Measurements from ENCODE around the gene CYP4F12. TPM values are rescaled to one million over a fixed set of nuclear protein-coding genes. Genes with fewer than 3 reads are reported as not detected.

Gene CYP4F12
- total RNA-seq, 1 experiment from 2014 or later, result not detected

DNA sequence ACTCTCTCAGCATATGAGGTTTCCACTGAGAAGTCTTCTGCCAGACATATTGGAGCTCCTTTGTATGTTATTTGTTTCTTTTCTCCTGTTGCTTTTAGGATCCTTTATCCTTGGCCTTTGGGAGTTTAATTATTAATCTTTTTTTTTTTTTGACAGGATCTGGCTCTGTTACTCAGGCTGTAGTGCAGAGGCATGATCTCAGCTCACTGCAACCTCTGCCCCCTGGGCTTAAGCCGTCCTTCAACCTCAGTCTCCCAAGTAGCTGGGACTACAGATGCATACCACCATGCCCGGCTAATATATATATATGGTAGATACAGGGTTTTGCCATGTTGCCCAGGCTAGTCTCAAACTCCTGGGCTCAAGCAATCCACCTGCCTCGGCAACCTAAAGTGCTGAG, 38.8 kb upstream of the CYP4F12 start:
- H3K79me1 ChIP-seq (ENCODE audit: insufficient read depth, low read depth, low read length, poor library complexity, severe bottlenecking), result no peaks in the 10 kb centered on the region

More for the DNA sequence above, 38.8 kb upstream of the CYP4F12 start:
- no peaks in the 10 kb centered on the region for H3K79me2 ChIP-seq (ENCODE audit: insufficient read depth, low read length)
- no peaks in the 10 kb centered on the region for H4K20me1 ChIP-seq (ENCODE audit: control insufficient read depth, insufficient read depth, insufficient read length)
- no peak overlapping the region for H2BK5ac ChIP-seq (ENCODE audit: insufficient read length, low read length)
- no peak overlapping the region for H3K27ac Mint-ChIP-seq
- WGBS (ENCODE audit: extremely low coverage, insufficient read length, low lambda C conversion rate), result no CpG with 5 or more reads among the region's 3 CpGs
- H3K27me3 Mint-ChIP-seq (ENCODE audit: low read depth), result peaks cover 1% of the 10 kb centered on the region; the same call in 1 of the 2 replicates
- no peak overlapping the region for H3K23ac ChIP-seq (ENCODE audit: insufficient read length, low read depth, low read length)
- no peak overlapping the region for H3K4me3 Mint-ChIP-seq
- no peak overlapping the region for H3K18ac ChIP-seq (ENCODE audit: insufficient read length, low read depth, low read length)
- H2BK15ac ChIP-seq (ENCODE audit: low read depth, low read length), result no peak overlapping the region
- H3K23me2 ChIP-seq (ENCODE audit: insufficient read length, low read depth, low read length, poor library complexity, severe bottlenecking), result no peaks in the 10 kb centered on the region
- TF ChIP-seq, protein P1, sequence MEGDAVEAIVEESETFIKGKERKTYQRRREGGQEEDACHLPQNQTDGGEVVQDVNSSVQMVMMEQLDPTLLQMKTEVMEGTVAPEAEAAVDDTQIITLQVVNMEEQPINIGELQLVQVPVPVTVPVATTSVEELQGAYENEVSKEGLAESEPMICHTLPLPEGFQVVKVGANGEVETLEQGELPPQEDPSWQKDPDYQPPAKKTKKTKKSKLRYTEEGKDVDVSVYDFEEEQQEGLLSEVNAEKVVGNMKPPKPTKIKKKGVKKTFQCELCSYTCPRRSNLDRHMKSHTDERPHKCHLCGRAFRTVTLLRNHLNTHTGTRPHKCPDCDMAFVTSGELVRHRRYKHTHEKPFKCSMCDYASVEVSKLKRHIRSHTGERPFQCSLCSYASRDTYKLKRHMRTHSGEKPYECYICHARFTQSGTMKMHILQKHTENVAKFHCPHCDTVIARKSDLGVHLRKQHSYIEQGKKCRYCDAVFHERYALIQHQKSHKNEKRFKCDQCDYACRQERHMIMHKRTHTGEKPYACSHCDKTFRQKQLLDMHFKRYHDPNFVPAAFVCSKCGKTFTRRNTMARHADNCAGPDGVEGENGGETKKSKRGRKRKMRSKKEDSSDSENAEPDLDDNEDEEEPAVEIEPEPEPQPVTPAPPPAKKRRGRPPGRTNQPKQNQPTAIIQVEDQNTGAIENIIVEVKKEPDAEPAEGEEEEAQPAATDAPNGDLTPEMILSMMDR (conservative IDR thresholded peaks at IDR 0.05), result no peak
- H3K4me1 Mint-ChIP-seq, result no peaks in the 10 kb centered on the region
- peaks cover 0 to 11% (median 3%) of the 10 kb centered on the region in 3 experiments; a peak in 4 of 7 replicates for H3K36me3 Mint-ChIP-seq (ENCODE audit: insufficient read depth in 1 of 3, low read depth in 3 of 3)
- H3K56ac ChIP-seq (ENCODE audit: insufficient read length, low read depth, low read length), result no peak overlapping the region
- no peak overlapping the region for H3T11ph ChIP-seq (ENCODE audit: low read length)
- H3K9ac ChIP-seq (ENCODE audit: extremely low read depth, insufficient read length, low read length), result no peak overlapping the region
- no peak overlapping the region for H2BK120ac ChIP-seq (ENCODE audit: low read depth, low read length, poor library complexity, severe bottlenecking)
- H2AFZ ChIP-seq (ENCODE audit: low read length), result no peak overlapping the region
- no peak overlapping the region for H3K4me2 ChIP-seq (ENCODE audit: insufficient read depth, insufficient read length, low read length)
- no peak overlapping the region for H2BK20ac ChIP-seq (ENCODE audit: low read depth, low read length, poor library complexity, severe bottlenecking)
- no peak for DNase-seq
- no peak overlapping the region for H3K14ac ChIP-seq (ENCODE audit: insufficient read depth, low read length)
- H4K5ac ChIP-seq (ENCODE audit: insufficient read length, low read depth, low read length), result no peak overlapping the region
- peaks cover 76 to 87% of the 10 kb centered on the region in 2 experiments for H3K9me3 Mint-ChIP-seq
- H2AK5ac ChIP-seq (ENCODE audit: insufficient read length, low read length), result no peak overlapping the region
- H4K91ac ChIP-seq (ENCODE audit: insufficient read length, low read depth, low read length), result no peak overlapping the region
- no peaks in the 10 kb centered on the region for H3K4me1 ChIP-seq (ENCODE audit: insufficient read depth, low read length)
- no peak overlapping the region for H3K4ac ChIP-seq (ENCODE audit: low read depth, low read length)
- peaks cover 71% of the 10 kb centered on the region for H3K9me3 ChIP-seq (ENCODE audit: control insufficient read depth, low read depth, low read length)
- no peak overlapping the region for H2BK12ac ChIP-seq (ENCODE audit: insufficient read length, low read depth, low read length)
- no peak overlapping the region for H4K8ac ChIP-seq (replicated peaks; ENCODE audit: insufficient read length, low read depth, low read length)
- H3K27me3 ChIP-seq (ENCODE audit: insufficient read depth, low read length), result no peaks in the 10 kb centered on the region
- no peak overlapping the region for H3K27ac ChIP-seq (ENCODE audit: insufficient read length, low read depth, low read length)

Data from H9 (cell line).